Ramos (cell line): ENCODE data around the gene CHRM1.

ENCODE experiments used
- in situ Hi-C: fragments of 300-500 bp; cut with MboI; formaldehyde crosslinking; loops from one replicate; pipeline ENCODE4 v1.14.3; 2022; ENCODE audit warnings: low sequenced_read_pairs; ENCODE audit not compliant: unreplicated experiment

CHRM1 gene

DNA sequence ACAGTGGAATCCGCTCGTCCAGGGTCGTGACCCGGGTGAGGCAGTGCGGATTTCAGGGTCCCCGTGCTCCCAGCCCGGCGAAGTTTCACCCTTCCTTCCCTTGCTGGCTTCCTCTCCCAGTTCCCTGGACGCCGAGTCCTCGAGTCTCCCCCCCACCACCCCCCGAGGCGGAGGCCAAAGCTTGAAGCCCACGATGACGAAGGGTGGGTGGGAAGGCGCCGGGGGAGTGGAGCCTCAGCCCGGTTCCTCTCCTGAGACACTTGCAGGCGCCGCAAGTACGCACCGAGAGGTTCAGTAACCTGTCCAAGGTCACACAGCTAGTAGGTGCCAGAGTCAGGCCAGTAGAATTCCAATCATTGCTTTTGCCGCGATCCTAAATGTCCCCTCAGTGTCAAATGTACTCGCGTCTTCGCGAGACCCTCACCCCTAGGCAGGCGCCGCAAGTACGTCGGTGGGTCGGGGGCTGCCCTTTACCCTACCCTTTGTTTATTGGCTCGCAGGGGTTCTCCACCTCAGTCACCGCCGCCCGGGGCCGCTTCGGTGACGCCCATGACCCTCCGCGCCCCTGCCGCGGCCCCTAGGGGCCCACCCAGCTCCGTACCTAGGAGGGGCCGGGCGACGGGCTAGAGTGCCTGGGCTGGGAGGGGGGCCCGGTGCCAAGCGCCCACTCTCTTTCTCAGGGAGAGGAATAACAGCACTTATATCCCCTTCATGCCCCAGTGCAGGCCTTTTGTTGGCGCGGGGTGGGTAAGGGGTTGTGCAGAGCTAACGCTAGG lies 5.7 kb upstream of the CHRM1 start:
- in situ Hi-C loops: no loop called here

DNA sequence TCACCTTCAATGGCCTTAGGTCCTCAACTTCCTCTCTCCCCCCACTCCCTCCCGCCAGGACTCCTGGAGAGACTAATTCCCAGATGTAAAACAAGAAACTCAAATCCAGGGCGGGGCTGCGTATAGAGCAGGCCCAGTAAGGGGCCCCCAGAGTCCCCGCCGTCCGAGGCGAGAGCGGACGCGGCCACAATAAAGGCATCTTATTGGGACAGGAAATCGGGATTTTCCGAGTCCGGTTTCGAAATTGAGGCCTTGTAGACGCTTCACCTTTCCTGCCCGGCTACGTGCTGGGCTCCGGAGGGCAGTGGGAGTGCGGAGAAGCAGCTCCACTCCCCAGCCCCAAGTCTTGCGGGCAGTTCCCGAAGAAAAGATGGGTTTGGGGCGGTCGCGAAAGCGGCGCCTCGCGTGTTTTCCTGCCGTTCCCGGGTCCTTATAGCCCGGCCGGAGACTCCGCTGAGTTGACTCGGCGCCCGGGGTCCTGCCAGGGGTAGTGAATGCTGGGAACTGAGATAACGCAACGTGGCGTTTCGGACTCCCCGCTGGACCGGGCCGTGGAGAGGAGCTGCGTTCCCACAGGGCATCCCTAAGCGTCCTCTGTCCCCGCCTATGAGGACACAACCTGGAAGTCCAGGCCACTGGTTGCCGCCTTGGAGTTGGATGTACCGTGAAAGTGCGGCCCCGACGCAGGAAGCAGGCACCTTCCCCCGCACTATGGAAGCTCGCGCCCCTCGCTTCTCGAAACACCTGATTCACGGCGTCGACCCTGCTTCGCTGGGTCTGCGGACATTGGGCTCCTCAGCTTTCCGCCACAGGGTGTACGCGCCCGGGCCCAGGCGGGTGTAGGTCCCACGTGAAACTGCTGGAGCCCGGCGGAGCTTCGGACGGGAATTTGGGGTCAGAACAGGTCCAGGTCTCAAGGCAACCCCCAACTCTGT lies 4.8 kb upstream of the CHRM1 start:
- in situ Hi-C loops: no loop called here

DNA sequence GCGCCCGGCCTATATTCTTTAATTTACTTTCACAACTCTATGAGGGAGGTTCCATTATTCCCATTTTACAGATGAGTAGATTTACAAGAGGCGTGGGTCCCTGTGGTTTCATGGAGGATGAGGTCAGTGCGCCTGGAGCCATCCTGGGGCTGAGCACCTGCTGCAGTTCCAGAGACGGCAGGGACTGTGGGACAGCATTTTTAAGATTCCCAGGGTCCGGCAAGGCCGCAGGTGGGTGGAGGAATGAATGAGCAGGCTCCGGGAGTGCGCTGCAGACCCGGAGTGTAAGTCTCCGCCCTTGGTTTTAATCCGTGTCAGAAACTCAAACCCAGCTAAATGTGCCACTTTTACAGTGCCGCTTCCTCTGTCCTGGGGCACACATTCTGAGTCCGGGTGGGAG lies 4.1 kb upstream of the CHRM1 start:
- in situ Hi-C loops: no loop called here

DNA sequence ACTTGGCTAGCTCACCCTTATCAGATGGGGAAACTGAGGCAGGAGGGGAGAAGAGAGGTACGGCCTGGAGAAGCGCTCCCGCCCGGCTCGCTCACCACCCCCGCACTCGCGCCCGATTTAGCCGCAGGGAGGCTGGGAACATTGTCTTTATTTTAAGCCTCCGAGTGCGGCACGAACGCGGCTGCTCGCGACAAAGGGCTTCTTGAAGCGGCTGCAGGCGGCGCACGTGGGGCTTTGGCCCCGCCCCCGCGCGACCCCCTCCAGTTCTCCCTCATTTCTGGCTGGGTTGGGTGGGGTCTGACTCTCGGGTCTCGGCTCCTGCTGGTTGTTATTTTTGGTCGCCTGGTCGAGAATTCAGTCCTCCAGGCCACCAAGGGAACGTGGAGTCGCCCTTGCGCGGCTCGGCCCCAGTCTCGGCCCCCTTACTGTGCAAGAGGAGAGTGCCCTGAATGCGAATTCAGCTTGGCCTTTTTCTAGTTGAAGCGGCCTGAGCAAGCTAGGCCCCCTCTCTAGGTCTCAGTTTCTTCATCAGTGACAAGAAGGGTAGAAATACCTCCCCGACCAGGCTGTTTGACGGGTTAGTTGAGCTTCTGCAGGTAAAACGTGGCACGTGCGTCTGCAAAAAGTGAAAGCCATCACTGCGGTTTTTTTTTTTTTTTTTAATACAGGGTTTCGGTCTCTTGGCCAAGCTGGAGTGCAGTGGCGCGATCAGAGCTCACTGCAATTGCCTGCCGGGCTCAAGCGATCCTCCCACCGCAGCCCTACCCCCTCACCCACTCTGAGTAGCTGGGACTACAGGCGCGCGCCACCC lies 2.6 kb upstream of the CHRM1 start:
- in situ Hi-C loops: no loop called here

DNA sequence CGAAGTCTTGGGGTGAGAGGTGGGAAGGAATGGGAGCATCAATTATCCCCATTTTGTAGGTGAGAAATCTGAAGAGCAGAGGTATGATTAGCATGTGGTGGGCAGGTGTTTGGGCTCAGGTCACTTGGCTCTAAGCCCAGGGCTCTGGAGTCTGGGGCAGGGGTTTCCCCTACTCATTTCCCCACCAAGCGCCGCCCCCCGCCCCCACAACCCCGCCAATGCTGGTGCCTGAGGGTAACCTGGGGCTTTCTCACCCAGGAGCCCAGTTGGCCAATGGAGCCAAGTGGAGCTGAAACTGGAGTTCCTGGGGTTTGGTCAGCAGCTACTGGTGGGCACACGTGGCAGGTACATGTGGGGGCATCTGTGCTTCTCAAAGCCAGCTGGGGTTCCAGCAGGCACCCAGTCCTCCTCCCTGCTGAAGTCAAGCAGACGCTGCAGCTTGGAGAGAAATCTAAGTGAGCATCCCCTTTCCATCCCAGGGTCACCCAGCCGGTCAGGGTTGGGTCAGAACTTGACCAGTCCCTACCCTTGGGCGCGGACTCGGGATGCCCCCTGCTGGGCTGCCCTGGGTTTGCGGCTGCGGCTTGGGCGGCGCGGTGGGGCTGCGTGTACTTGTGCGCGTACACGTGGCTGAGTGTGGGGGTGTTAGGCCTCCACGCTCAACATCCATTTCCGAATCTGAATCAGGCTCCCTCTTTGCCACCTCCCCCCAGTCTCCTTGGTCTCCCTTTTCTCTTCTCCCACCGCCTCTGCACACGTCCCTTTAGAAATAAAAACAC lies 1.7 kb upstream of the CHRM1 start:
- in situ Hi-C loops: no loop called here

GRCh38 chr11:62922189-62922589 lies 1.0 kb upstream of the CHRM1 start:
- in situ Hi-C loops: no loop called here

- in situ Hi-C loops: no loop called here
Measured at GRCh38 chr11:62921573-62922188, 518 bp upstream of the CHRM1 start.

GRCh38 chr11:62919898-62920640 lies 1.1 kb downstream of the CHRM1 start:
- in situ Hi-C loops: no loop called here

- in situ Hi-C loops: no loop called here
Measured at GRCh38 chr11:62919476-62919875, 1.7 kb downstream of the CHRM1 start.

- in situ Hi-C loops: no loop called here
Measured at GRCh38 chr11:62918531-62918930, 2.6 kb downstream of the CHRM1 start.

GRCh38 chr11:62917906-62918502 lies 3.2 kb downstream of the CHRM1 start:
- in situ Hi-C loops: no loop called here

GRCh38 chr11:62914416-62914815 lies 6.7 kb downstream of the CHRM1 start:
- in situ Hi-C loops: no loop called here

GRCh38 chr11:62912268-62912667 lies 8.9 kb downstream of the CHRM1 start:
- in situ Hi-C loops: no loop called here

GRCh38 chr11:62911137-62912130 lies 9.7 kb downstream of the CHRM1 start:
- in situ Hi-C loops: no loop called here

DNA sequence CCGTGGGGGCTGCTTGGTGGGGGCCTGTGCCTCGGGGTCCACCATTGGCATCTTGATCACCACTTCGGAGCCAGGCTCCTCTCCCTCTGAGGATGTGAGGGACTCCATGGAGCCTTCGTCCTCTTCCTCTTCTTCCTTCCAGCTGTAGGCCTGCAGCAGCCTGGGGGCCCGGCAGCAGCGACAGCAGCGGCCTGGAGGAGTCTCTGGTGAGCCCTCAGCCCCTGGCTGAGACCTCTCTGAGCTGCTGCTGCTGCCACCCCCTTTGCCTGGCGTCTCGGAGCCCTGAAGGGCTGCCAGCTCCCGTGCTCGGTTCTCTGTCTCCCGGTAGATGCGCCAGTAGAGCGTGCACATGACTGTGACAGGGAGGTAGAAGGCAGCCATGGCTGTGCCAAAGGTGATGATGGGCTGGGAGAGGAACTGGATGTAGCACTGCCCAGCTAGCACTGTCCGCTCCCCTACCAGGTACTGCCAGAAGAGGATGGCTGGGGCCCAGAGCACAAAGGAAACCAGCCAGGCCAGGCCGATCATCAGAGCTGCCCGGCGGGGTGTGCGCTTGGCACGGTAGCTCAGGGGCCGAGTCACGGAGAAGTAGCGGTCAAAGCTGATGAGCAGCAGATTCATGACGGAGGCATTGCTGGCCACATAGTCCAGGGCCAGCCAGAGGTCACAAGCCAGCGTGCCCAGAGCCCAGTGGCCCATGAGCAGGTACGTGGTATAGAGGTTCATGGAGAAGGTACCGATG lies 10.9 kb downstream of the CHRM1 start:
- in situ Hi-C loops: no loop called here

DNA sequence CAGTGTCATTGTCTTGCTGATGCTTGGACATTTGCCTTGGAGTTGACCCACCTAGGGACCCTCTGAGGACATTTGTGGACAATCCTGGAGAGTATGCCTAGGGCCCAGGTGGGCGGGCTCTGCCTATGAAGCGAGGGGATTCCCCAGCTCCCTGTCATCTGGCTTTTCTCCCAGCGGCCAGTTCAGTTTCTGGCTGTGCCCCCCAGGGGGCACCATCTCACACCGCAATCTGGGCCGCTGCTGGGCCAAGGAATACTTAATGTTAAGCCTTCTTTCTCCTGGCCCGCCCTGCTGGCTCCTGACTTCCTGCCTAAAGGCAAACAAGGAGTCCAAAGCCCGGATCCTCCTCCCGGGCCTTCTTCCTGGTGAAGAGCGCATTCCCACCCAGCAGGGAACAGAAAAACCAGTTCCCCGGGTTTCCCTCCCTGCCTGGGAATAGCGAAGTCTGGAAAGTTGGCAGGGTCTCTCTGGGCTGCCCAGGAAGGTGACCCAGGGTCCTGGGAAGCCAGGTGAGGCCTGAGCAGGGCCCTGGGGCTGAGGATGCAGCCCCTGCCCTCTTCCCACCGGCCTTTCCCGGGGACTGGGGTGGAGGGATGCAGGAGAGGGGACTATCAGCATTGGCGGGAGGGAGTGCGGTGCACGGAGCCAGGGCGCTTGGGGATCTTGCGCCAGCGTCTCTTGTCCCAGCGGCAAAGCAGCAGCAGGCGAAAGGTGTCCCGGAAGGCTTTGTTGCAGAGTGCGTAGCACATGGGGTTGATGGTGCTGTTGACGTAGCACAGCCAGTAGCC lies 11.9 kb downstream of the CHRM1 start:
- in situ Hi-C loops: loop anchor here (5.0 to 10.0 kb wide), 2 partner anchors 113 to 306 kb away; no protein-coding TSS in a partner anchor
